Measurements from ENCODE around the gene ESR1. TPM values are rescaled to one million over a fixed set of nuclear protein-coding genes. Genes with fewer than 3 reads are reported as not detected.

Gene ESR1
- total RNA-seq, 1 experiment from 2014 or later: not detected

DNA sequence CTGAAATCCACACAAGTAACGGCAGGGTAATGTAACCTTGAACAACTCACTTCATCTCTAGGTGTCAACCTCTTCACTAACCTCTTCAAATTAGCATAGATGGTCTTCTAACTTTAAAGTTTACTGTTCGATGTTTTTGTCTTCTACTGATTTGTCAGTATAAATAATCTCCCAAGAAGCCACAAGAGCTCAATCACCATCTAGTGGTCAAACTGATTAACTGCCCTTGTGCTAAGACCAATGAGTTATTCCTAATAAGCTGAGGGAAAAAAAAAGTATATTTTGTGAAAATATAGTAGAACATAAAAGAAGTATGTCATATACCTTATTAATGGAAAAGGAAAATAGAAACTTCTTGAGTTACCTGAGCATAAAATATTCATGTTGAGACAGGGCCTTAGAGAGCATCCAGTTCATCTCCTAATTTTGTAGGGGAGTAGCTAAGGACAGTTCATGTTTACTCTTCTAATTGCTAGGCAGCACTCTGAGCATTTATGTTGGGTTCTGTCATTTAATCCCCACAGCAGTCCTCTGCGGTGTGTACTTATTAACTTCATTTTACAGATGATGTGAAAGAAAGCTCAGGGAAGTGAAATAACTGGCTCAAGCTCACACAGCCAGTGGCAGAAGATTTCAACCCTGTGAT lies 317.1 kb downstream of the ESR1 start:
- H3K79me2 ChIP-seq (ENCODE audit: insufficient read depth, low read length): no peaks in the 10 kb centered on the region
- H3K27me3 ChIP-seq (ENCODE audit: insufficient read depth, low read length): no peaks in the 10 kb centered on the region
- no peaks in the 10 kb centered on the region for H3K9me3 ChIP-seq (ENCODE audit: control insufficient read depth, low read depth, low read length)
- no peaks in the 10 kb centered on the region; a peak in 1 of 4 replicates for H3K4me1 Mint-ChIP-seq
- H2AFZ ChIP-seq (ENCODE audit: low read length): no peak overlapping the region
- no peak overlapping the region for H3K4me2 ChIP-seq (ENCODE audit: insufficient read depth, insufficient read length, low read length)
- no CpG with 5 or more reads among the region's 3 CpGs for WGBS (ENCODE audit: extremely low coverage, insufficient read length, low lambda C conversion rate)
- H3K79me1 ChIP-seq (ENCODE audit: insufficient read depth, low read depth, low read length, poor library complexity, severe bottlenecking): no peaks in the 10 kb centered on the region
- no peak overlapping the region for H2AK5ac ChIP-seq (ENCODE audit: insufficient read length, low read length)
- H3K23me2 ChIP-seq (ENCODE audit: insufficient read length, low read depth, low read length, poor library complexity, severe bottlenecking): peaks cover 2% of the 10 kb centered on the region
- no peak overlapping the region for H3K4me3 Mint-ChIP-seq
- H3K27ac Mint-ChIP-seq: no peak overlapping the region
- H4K20me1 ChIP-seq (ENCODE audit: control insufficient read depth, insufficient read depth, insufficient read length): no peaks in the 10 kb centered on the region
- no peak overlapping the region for H3K56ac ChIP-seq (ENCODE audit: insufficient read length, low read depth, low read length)
- no peaks in the 10 kb centered on the region for H3K4me1 ChIP-seq (ENCODE audit: insufficient read depth, low read length)
- no peak overlapping the region for H3K4ac ChIP-seq (ENCODE audit: low read depth, low read length)
- no peak overlapping the region for H4K8ac ChIP-seq (replicated peaks; ENCODE audit: insufficient read length, low read depth, low read length)
- H3K9ac ChIP-seq (ENCODE audit: extremely low read depth, insufficient read length, low read length): no peak overlapping the region
- H3K9me3 Mint-ChIP-seq: no peaks in the 10 kb centered on the region
- H4K91ac ChIP-seq (ENCODE audit: insufficient read length, low read depth, low read length): no peak overlapping the region
- no peak overlapping the region for H3K23ac ChIP-seq (ENCODE audit: insufficient read length, low read depth, low read length)
- no peak for DNase-seq
- H3K18ac ChIP-seq (ENCODE audit: insufficient read length, low read depth, low read length): no peak overlapping the region
- TF ChIP-seq, protein P1, sequence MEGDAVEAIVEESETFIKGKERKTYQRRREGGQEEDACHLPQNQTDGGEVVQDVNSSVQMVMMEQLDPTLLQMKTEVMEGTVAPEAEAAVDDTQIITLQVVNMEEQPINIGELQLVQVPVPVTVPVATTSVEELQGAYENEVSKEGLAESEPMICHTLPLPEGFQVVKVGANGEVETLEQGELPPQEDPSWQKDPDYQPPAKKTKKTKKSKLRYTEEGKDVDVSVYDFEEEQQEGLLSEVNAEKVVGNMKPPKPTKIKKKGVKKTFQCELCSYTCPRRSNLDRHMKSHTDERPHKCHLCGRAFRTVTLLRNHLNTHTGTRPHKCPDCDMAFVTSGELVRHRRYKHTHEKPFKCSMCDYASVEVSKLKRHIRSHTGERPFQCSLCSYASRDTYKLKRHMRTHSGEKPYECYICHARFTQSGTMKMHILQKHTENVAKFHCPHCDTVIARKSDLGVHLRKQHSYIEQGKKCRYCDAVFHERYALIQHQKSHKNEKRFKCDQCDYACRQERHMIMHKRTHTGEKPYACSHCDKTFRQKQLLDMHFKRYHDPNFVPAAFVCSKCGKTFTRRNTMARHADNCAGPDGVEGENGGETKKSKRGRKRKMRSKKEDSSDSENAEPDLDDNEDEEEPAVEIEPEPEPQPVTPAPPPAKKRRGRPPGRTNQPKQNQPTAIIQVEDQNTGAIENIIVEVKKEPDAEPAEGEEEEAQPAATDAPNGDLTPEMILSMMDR (conservative IDR thresholded peaks at IDR 0.05): peak; percentile 82
- no peak overlapping the region for H2BK120ac ChIP-seq (ENCODE audit: low read depth, low read length, poor library complexity, severe bottlenecking)
- H2BK5ac ChIP-seq (ENCODE audit: insufficient read length, low read length): no peak overlapping the region
- H2BK12ac ChIP-seq (ENCODE audit: insufficient read length, low read depth, low read length): no peak overlapping the region
- no peak overlapping the region for H3K14ac ChIP-seq (ENCODE audit: insufficient read depth, low read length)
- H3K27ac ChIP-seq (ENCODE audit: insufficient read length, low read depth, low read length): no peak overlapping the region
- no peak overlapping the region for H3T11ph ChIP-seq (ENCODE audit: low read length)
- H4K5ac ChIP-seq (ENCODE audit: insufficient read length, low read depth, low read length): no peak overlapping the region
- no peaks in the 10 kb centered on the region for H3K27me3 Mint-ChIP-seq (ENCODE audit: low read depth)
- H3K36me3 Mint-ChIP-seq (ENCODE audit: insufficient read depth in 1 of 3, low read depth in 3 of 3): no peaks in the 10 kb centered on the region
- H2BK20ac ChIP-seq (ENCODE audit: low read depth, low read length, poor library complexity, severe bottlenecking): no peak overlapping the region
- no peak overlapping the region for H2BK15ac ChIP-seq (ENCODE audit: low read depth, low read length)
